Pancreas (tissue), 10 donors: Measurements from ENCODE around the gene CMIP. TPM values are rescaled to one million over a fixed set of nuclear protein-coding genes. Genes with fewer than 3 reads are reported as not detected.

Experiments used
- ATAC-seq, 4 donors: fragments of 200-7000 bp; cut with Tn5 transposase; one replicate each; pipeline versions ENCODE4 v1.8.0 to v1.9.1; 2020; ENCODE audit warnings: mild to moderate bottlenecking in 4 of 4, moderate library complexity in 4 of 4
- DNase-seq, 6 donors: peaks; one replicate each; pipeline ENCODE4 v3.0.0-alpha.2; 2020
- FAIRE-seq: peaks from 2 replicates; lab custom pipeline; 2012; peaks lifted over from hg19 to GRCh38; lab: Jason Lieb, UNC
- H3K27ac ChIP-seq, 4 donors: fragments of 200-600 bp; sonication (generic); 1 replicate in 3 of 4; 2 replicates in 1 of 4; pipeline versions ENCODE4 v1.5.0 to v1.8.0; 2020
- H3K27me3 ChIP-seq, 4 donors: fragments of 200-600 bp; one replicate each; pipeline ENCODE4 v1.8.0; 2021
- H3K36me3 ChIP-seq, 3 donors: fragments of 200-600 bp; sonication (generic) in 1 of 3; one replicate each; pipeline versions ENCODE4 v1.5.0 to v1.8.0; 2020 to 2021
- H3K4me1 ChIP-seq, 3 donors: fragments of 200-600 bp; one replicate each; pipeline ENCODE4 v1.8.0; 2021
- H3K4me3 ChIP-seq, 4 donors: fragments of 200-600 bp; sonication (generic) in 2 of 4; one replicate each; pipeline versions ENCODE4 v1.5.0 to v1.8.0; 2020 to 2021
- H3K9me3 ChIP-seq, 4 donors: fragments of 200-600 bp; one replicate each; pipeline ENCODE4 v1.8.0; 2021
- WGBS, 2 donors: extraction: QIAGEN DNeasy Blood & Tissue Kit; methylation state at CpG; one replicate each; pipeline ENCODE4 v1.1.7; 2013; 5-methylcytosine and 5-hydroxymethylcytosine counted together
- intact Hi-C, 3 donors: fragments of 100-400 bp; cut with DNase I; formaldehyde crosslinking; loops; one replicate each; pipeline versions ENCODE4 v1.11.1 to v1.14.2; 2022
- polyA plus RNA-seq, 2 donors: library from polyadenylated mRNA; stranded (reverse); fragments of 200-250 nt; gene quantifications; one replicate each; pipeline ENCODE4 v1.2.3, GENCODE V29; 2013
- total RNA-seq, 6 donors: library from RNA; stranded (reverse); fragmentation: NEBNext Ultra II Directional in 4 of 6; extraction: Animal tissue kit (Norgen Biotek cat#: 25700) in 4 of 6; gene quantifications; one replicate each; pipeline versions ENCODE4 v1.2.1 to v1.2.4, GENCODE V29; 2021 to 2023
- TF ChIP-seq, protein P1 (sequence below), 4 donors: fragments of 200-600 bp; sonication (generic) in 3 of 4; IDR thresholded peaks; one replicate each; pipeline versions ENCODE4 v1.5.0 to v1.8.0; 2021; ENCODE audit warnings: antibody characterized with exemption in 4 of 4
- donor health status: healthy with polysubstance abuse.
- donor health status: DM: no; HTN: no; CAD: no; lungs with moderate emphysema.
- donor health status: DM: no; HTN: no; CAD: no.
- donor health status: control.
- donor health status: control.
- donor health status: Bipolar disorder and iron deficiency.
- donor health status: DM: yes; HTN: yes; CAD: no.
- donor health status: DM: no; HTN: no; CAD: no.
- donor health status: DM: no; HTN: no; CAD: no.
- donor health status: DM: yes; HTN: yes; CAD: no.

CMIP gene
- total and polyA plus RNA-seq, 8 donors = 9.7 to 37.0 (median 21.5) TPM

DNA sequence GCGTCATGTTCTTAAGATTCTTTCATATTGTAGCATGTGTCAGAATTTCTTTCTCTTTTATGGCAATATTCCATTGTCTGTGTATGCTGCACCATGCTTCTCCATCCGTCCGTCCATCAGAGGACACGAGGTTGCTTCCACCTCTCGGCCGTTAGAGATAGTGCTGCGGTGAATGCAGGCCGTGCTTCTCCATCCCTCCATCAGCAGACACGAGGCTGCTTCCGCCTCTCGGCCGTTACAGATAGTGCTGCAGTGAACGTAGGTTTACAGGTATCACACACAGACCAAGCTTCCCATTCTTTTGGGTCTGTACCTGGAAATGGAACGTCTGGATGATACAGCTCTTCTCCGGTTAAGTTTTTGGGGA lies 113.5 kb downstream of the CMIP start:
- Histone ChIP-seq H3K27ac (peak overlapping the region; percentile 74 to 79 (median 76)), H3K9me3 (no peaks in the 10 kb centered on the region), H3K4me1 (peaks cover 12 to 25% (median 15%) of the 10 kb centered on the region in 3 donors), H3K36me3 (no peaks in the 10 kb centered on the region), H3K27me3 (no peaks in the 10 kb centered on the region), H3K4me3 (no peak overlapping the region)
- ATAC-seq (peak in 2 of 4 donors; percentile 1 to 4), FAIRE-seq (no peak), DNase-seq (no peak)
- intact Hi-C loops = no loop called here
- 73 to 77% methylated on average over 15 of the region's 15 CpGs for WGBS, 2 donors
- TF ChIP-seq, protein P1, sequence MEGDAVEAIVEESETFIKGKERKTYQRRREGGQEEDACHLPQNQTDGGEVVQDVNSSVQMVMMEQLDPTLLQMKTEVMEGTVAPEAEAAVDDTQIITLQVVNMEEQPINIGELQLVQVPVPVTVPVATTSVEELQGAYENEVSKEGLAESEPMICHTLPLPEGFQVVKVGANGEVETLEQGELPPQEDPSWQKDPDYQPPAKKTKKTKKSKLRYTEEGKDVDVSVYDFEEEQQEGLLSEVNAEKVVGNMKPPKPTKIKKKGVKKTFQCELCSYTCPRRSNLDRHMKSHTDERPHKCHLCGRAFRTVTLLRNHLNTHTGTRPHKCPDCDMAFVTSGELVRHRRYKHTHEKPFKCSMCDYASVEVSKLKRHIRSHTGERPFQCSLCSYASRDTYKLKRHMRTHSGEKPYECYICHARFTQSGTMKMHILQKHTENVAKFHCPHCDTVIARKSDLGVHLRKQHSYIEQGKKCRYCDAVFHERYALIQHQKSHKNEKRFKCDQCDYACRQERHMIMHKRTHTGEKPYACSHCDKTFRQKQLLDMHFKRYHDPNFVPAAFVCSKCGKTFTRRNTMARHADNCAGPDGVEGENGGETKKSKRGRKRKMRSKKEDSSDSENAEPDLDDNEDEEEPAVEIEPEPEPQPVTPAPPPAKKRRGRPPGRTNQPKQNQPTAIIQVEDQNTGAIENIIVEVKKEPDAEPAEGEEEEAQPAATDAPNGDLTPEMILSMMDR (IDR thresholded peaks at IDR 0.05) = no peak

DNA sequence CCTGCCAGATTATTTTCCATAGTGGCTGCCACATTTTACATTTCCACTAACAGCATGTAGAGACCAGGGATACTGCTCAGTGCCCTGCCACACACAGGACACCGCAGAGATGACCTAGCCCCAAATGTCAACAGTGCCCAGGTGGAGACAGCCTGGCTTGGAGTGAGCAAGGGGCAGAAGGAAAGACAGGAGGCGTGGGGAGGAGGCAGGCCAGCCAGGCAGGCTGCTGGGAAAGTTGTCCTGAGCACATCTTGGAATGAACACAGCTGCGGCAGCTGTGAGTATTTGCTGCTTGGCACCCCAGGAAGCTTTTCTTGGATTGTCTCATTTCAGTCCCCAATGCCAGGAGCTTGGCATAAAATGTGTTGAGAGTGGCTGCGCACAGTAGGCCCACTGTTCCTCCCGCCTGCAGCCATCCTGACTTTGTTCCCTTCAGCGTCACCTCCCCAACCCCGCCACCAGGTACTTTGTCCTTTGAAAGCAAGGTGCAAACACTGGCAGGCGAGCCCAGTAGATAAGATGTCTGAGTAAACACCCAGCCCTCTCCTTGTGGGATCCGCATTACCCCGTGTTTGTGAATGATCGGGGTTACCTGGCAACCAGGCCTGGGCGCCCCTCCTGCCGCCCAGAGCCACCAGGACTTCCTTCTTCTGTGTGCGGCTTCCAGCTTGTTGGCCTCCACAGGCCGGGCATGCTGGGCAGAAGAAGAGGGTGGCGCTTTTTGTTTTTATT lies 114.0 kb downstream of the CMIP start:
- peaks cover 12 to 25% (median 15%) of the 10 kb centered on the region in 3 donors for H3K4me1 ChIP-seq
- intact Hi-C loops = no loop called here
- FAIRE-seq = no peak

DNA sequence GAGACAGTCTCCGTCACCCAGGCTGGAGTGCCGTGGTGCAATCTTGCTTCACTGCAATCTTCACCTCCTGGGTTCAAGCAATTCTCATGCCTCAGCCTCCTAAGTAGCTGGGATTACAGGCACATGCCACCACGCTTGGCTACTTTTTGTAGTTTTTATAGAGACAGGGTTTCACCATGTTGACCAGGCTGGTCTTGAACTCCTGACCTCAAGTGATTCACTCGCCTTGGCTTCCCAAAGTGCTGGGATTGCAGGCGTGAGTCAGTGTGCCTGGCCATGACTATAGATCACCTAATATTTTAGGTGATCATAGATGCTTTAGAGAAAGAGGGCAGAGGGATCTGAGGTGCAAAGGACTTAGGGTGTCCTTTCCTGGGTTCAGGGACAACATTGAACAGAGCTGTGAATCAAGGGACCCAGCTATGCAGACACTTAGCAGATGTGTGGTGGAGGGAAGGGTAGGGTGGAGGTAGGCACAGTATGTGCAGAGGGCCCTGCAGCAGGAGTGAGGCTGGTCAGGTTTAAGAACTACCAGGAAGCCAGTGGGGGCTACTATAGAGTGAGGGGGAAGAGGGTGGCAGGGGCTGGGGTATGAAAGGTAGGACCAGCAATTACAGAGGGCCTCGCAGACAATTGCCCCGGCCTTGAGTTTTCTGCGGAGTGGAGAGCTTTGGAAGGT lies 116.5 kb downstream of the CMIP start:
- Histone ChIP-seq H3K27ac (no peak overlapping the region), H3K36me3 (no peaks in the 10 kb centered on the region), H3K27me3 (no peaks in the 10 kb centered on the region), H3K4me3 (no peak overlapping the region), H3K4me1 (peaks cover 8 to 20% (median 15%) of the 10 kb centered on the region in 3 donors), H3K9me3 (no peaks in the 10 kb centered on the region)
- FAIRE-seq = no peak
- 69 to 84% methylated on average over 8 of the region's 8 CpGs for WGBS, 2 donors
- no peak for ATAC-seq
- TF ChIP-seq, protein P1 (IDR thresholded peaks at IDR 0.05) = no peak
- intact Hi-C loops = loop anchor here in 1 of 3 donors (10.0 kb wide), 1 partner anchor 54 kb away; no protein-coding TSS in a partner anchor
- no peak for DNase-seq

More for the DNA sequence above, 114.0 kb downstream of the CMIP start:
- no peak overlapping the region for H3K4me3 ChIP-seq
- H3K36me3 ChIP-seq = no peaks in the 10 kb centered on the region
- WGBS, 2 donors = 15 to 16% methylated on average over 16 of the region's 16 CpGs
- no peaks in the 10 kb centered on the region for H3K9me3 ChIP-seq
- peak overlapping the region; percentile 74 to 79 (median 76) for H3K27ac ChIP-seq
- ATAC-seq (peak; percentile 94 to 97 (median 96)), DNase-seq (peak; percentile 79 to 93 (median 90))
- TF ChIP-seq, protein P1 (IDR thresholded peaks at IDR 0.05) = peak in 1 of 4 donors; percentile 12
- no peaks in the 10 kb centered on the region for H3K27me3 ChIP-seq

DNA sequence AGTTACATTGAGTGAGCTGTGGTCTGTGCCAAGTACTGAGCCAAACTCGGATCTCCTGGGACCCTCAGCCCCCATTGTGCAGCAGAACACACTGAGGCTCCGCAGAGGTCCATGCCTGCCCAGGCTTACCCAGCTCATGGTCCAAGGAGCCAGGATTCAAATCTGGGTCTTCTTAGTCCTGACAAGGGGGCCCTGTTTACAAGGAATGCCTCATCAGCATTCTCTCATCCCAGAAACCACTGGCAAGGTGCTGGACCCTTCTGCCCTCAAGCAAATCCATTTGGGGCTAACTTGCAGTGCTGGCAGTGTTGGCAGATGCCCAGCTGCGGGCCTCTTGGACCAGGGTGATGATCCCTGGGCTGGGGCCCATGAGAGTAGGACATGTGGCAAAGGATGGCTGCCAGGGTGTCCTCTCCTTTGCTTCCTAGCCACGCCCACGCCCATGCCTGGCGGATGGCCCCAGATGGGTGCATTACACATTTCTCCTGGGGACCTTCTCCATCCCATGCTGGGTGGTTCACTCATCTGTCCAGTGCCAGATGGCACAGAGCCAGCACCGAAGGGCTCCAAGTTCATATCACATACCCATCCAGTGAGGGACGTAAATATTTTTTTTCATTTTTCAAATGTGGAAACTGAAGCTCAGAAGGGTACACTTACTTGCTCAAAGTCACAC lies 117.7 kb downstream of the CMIP start:
- intact Hi-C loops = loop anchor here in 1 of 3 donors (10.0 kb wide), 1 partner anchor 52 kb away; no protein-coding TSS in a partner anchor
- H3K36me3 ChIP-seq = no peaks in the 10 kb centered on the region
- no peaks in the 10 kb centered on the region for H3K9me3 ChIP-seq
- ATAC-seq (no peak), DNase-seq (no peak), FAIRE-seq (no peak)
- no peak overlapping the region for H3K4me3 ChIP-seq
- H3K4me1 ChIP-seq = peaks cover 8 to 20% (median 15%) of the 10 kb centered on the region in 3 donors
- H3K27ac ChIP-seq = no peak overlapping the region
- WGBS, 2 donors = 75 to 79% methylated on average over 8 of the region's 8 CpGs
- TF ChIP-seq, protein P1 (IDR thresholded peaks at IDR 0.05) = no peak
- H3K27me3 ChIP-seq = no peaks in the 10 kb centered on the region
